ENCODE results near the gene SH3TC2.

DNA sequence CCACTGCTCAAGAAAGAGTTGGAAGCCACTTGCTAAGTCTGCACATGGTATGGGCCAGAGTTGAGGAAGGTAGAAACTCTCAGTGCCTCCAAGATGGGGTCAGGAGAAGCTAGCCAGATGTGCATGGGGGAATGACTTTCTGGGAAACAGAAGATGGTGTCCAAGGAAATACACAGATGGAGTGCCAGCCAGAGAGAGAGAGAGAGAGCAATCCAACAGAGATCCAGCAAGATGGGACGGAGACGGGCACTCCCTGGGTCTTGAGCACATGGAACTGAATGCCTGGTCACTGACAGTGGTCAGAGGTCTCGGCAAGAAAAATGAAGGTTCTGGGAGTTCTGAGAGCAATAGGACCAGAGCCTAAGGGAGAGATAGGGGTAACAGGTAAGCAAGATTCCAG is 82.1 kb downstream of the SH3TC2 start:
- no peak for TF ChIP-seq EZH2 (IDR thresholded peaks at IDR 0.05)
- no peak for TF ChIP-seq POLR2AphosphoS5 (IDR thresholded peaks at IDR 0.05; ENCODE audit: borderline replicate concordance, low read depth, low read length)
